Small intestine (tissue), 7 donors: ENCODE data around the gene WIZ. TPM values are rescaled to one million over a fixed set of nuclear protein-coding genes. Genes with fewer than 3 reads are reported as not detected.

ENCODE experiments used
- DNase-seq, 2 donors: peaks; one replicate each; pipeline versions ENCODE4 v3.0.0 to v3.0.0-alpha.2; 2013
- FAIRE-seq: peaks from 2 replicates; lab custom pipeline; 2012; peaks lifted over from hg19 to GRCh38; lab: Jason Lieb, UNC
- H3K27ac ChIP-seq, 3 donors: one replicate each; pipeline ENCODE4 v1.5.1; 2013; ENCODE audit warnings: low read length in 2 of 3, mild to moderate bottlenecking in 2 of 3, control low read depth in 1 of 3, inconsistent platforms in 1 of 3, low read depth in 1 of 3, moderate library complexity in 1 of 3
- H3K27me3 ChIP-seq, 3 donors: one replicate each; pipeline ENCODE4 v1.6.1; 2013; ENCODE audit warnings: low read length in 3 of 3, inconsistent platforms in 1 of 3; ENCODE audit not compliant: control insufficient read depth in 3 of 3, insufficient read depth in 3 of 3
- H3K36me3 ChIP-seq, 3 donors: one replicate each; pipeline ENCODE4 v1.6.1; 2013; ENCODE audit warnings: low read length in 3 of 3, inconsistent platforms in 1 of 3, low read depth in 1 of 3, mild to moderate bottlenecking in 1 of 3, moderate library complexity in 1 of 3; ENCODE audit not compliant: control insufficient read depth in 3 of 3, insufficient read depth in 2 of 3
- H3K4me1 ChIP-seq, 3 donors: one replicate each; pipeline ENCODE4 v1.6.1; 2013; ENCODE audit warnings: low read length in 2 of 3, inconsistent platforms in 1 of 3, low read depth in 1 of 3, mild to moderate bottlenecking in 1 of 3, moderate library complexity in 1 of 3; ENCODE audit not compliant: control insufficient read depth in 3 of 3, insufficient read depth in 2 of 3
- H3K4me3 ChIP-seq, 3 donors: one replicate each; pipeline ENCODE4 v1.5.1; 2013; ENCODE audit warnings: low read length in 3 of 3, control low read depth in 1 of 3, inconsistent platforms in 1 of 3, low read depth in 1 of 3, mild to moderate bottlenecking in 1 of 3, moderate library complexity in 1 of 3
- H3K9me3 ChIP-seq, 2 donors: one replicate each; pipeline ENCODE4 v1.6.1; 2013; ENCODE audit warnings: low read depth in 1 of 2, low read length in 1 of 2; ENCODE audit not compliant: control insufficient read depth in 2 of 2, insufficient read depth in 1 of 2
- WGBS, 3 donors: extraction: QIAGEN DNeasy Blood & Tissue Kit; methylation state at CpG; one replicate each; pipeline ENCODE4 v1.1.7; 2013; 5-methylcytosine and 5-hydroxymethylcytosine counted together
- polyA plus RNA-seq, 4 donors: library from polyadenylated mRNA; stranded (reverse) in 3 of 4; unstranded in 1 of 4; fragments of 200-250 nt in 3 of 4; fragments of 120-200 nt in 1 of 4; gene quantifications; one replicate each; pipeline versions ENCODE4 v1.2.1 to v1.2.3, GENCODE V29; 2013
- donor health status: healthy with polysubstance abuse.
- donor health status: control.
- donor health status: control.
- donor health status: Bipolar disorder and iron deficiency.
- donor health status: healthy.

The WIZ gene
- polyA plus RNA-seq, 4 donors: 7.0 to 19.6 (median 15.5) TPM

DNA sequence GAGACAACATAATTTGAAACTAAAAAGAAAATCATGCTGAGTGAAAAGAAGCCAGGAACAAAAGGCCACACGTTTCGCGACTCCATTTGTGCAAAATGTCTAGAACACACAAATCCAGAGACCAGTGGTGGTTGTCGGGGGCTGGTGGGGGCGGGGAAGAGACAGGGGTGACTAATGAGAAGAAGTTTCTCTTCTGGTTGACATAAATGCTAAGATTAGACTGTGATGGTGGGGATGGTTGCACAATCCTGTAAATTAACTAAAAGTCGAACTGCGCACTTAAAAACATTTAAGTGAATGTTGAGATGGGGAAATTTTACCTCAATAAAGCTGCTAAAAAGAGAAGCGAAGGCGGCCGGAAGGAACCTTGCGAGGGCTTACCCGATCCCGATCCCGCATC lies 77.3 kb downstream of the WIZ start:
- H3K27me3 ChIP-seq: no peaks in the 10 kb centered on the region
- H3K4me1 ChIP-seq: peaks cover 0 to 7% (median 2%) of the 10 kb centered on the region in 3 donors
- FAIRE-seq (no peak), DNase-seq (no peak)
- H3K36me3 ChIP-seq: peaks cover 5 to 84% (median 25%) of the 10 kb centered on the region in 3 donors
- H3K27ac ChIP-seq: no peak overlapping the region
- 89 to 95% (median 94%) methylated on average over 13 to 14 of the region's 14 CpGs for WGBS, 3 donors
- H3K4me3 ChIP-seq: no peak overlapping the region
- H3K9me3 ChIP-seq: no peaks in the 10 kb centered on the region

- DNase-seq (no peak), FAIRE-seq (no peak)
- Histone ChIP-seq H3K27ac (no peak overlapping the region), H3K4me3 (no peak overlapping the region), H3K9me3 (no peaks in the 10 kb centered on the region), H3K4me1 (peaks cover 0 to 5% (median 2%) of the 10 kb centered on the region in 3 donors), H3K27me3 (no peaks in the 10 kb centered on the region), H3K36me3 (peaks cover 5 to 90% (median 27%) of the 10 kb centered on the region in 3 donors)
- 94 to 95% (median 94%) methylated on average over 17 of the region's 17 CpGs for WGBS, 3 donors
Observed at GRCh38 chr19:15371786-15372380, 77.9 kb downstream of the WIZ start.

DNA sequence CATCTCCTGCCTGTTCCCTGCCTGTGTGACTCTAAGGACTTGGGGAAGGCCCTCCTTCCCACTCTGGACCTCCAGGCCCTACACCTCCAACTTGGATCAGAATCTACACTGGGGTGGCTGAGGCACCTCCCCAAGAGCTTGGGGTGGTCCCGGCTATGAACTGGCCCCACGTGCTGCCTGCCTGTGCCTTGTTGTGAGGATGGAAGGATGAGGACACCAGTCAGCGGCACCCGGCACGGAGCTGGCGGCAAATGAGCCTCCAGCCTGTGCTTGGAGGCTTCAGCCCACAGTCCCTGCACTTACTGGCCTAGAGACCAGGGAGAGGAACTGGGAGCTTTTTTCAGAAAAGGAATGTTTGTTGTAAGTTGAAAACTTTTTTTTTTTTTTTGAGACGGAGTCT lies 78.6 kb downstream of the WIZ start:
- DNase-seq (no peak), FAIRE-seq (no peak)
- Histone ChIP-seq H3K36me3 (peaks cover 5 to 92% (median 27%) of the 10 kb centered on the region in 3 donors), H3K4me1 (no peaks in the 10 kb centered on the region), H3K4me3 (no peak overlapping the region), H3K9me3 (no peaks in the 10 kb centered on the region), H3K27me3 (no peaks in the 10 kb centered on the region), H3K27ac (no peak overlapping the region)
- 95 to 98% (median 96%) methylated on average over 7 of the region's 7 CpGs for WGBS, 3 donors

Other genes with a start within 250 kb of the WIZ start
- 10 to 100 TPM in 2 of 4 donors, 1 to 10 TPM in 1, under 1 TPM in 1; 0.45 to 15.6 (median 6.6) TPM for gene NOTCH3, start 249.0 kb downstream of the WIZ start, polyA plus RNA-seq
- gene EPHX3, start 217.5 kb downstream of the WIZ start, polyA plus RNA-seq: under 1 TPM in 2 of 4 donors, not detected in 2; 0.74 to 0.76 TPM
- gene BRD4, start 117.4 kb downstream of the WIZ start, polyA plus RNA-seq: 10 to 100 TPM; 15.7 to 41.4 (median 24.7) TPM
- gene AKAP8, start 70.2 kb downstream of the WIZ start, polyA plus RNA-seq: 10 to 100 TPM; 14.1 to 26.5 (median 19.0) TPM
- gene AKAP8L, start 31.0 kb downstream of the WIZ start, polyA plus RNA-seq: 100 to 1,000 TPM in 1 of 4 donors, 10 to 100 TPM in 3; 40.4 to 134 (median 80.9) TPM
- gene RASAL3, start 14.6 kb upstream of the WIZ start, polyA plus RNA-seq: 1 to 10 TPM; 1.3 to 8.1 (median 3.0) TPM
- gene PGLYRP2, start 29.5 kb upstream of the WIZ start, polyA plus RNA-seq: under 1 TPM in 1 of 4 donors, not detected in 3; 0.54 TPM
- under 1 TPM in 2 of 4 donors, not detected in 2; 0.09 to 0.15 TPM for gene CYP4F22, start 58.6 kb upstream of the WIZ start, polyA plus RNA-seq
- not detected for gene CYP4F8, start 165.3 kb upstream of the WIZ start, polyA plus RNA-seq
- 10 to 100 TPM in 2 of 4 donors, 1 to 10 TPM in 2; 2.3 to 15.2 (median 7.9) TPM for gene CYP4F3, start 190.9 kb upstream of the WIZ start, polyA plus RNA-seq
- gene CYP4F12, start 223.1 kb upstream of the WIZ start, polyA plus RNA-seq: 100 to 1,000 TPM in 2 of 4 donors, 10 to 100 TPM in 2; 46.9 to 398 (median 186) TPM